ENCODE results near the gene PI16.

PI16 gene

GRCh38 chr6:36962874-36963273, 8.3 kb downstream of the PI16 start:
- Mint-ChIP-seq H3K27me3 (ENCODE audit: low read depth) (peaks cover 13% of the 10 kb centered on the region), H3K4me1 (peaks cover 11% of the 10 kb centered on the region), H3K9me3 (no peaks in the 10 kb centered on the region), H3K4me3 (no peak overlapping the region), H3K36me3 (ENCODE audit: low read depth) (peaks cover 9% of the 10 kb centered on the region), H3K27ac (peak overlapping the region in 1 of 3 experiments; percentile 33)
- no peak for TF ChIP-seq CTCF (IDR thresholded peaks at IDR 0.05; ENCODE audit: unreplicated experiment in 3 of 3)

GRCh38 chr6:36963451-36964290, 9.1 kb downstream of the PI16 start:
- Mint-ChIP-seq H3K36me3 (ENCODE audit: low read depth) (peaks cover 17% of the 10 kb centered on the region), H3K9me3 (no peaks in the 10 kb centered on the region), H3K4me1 (peaks cover 11% of the 10 kb centered on the region), H3K27me3 (ENCODE audit: low read depth) (peaks cover 13% of the 10 kb centered on the region), H3K27ac (no peak overlapping the region), H3K4me3 (no peak overlapping the region)
- TF ChIP-seq CTCF (IDR thresholded peaks at IDR 0.05; ENCODE audit: unreplicated experiment in 3 of 3) = no peak

GRCh38 chr6:36964349-36964748, 9.8 kb downstream of the PI16 start:
- peaks cover 22% of the 10 kb centered on the region for H3K36me3 Mint-ChIP-seq (ENCODE audit: low read depth)
- TF ChIP-seq CTCF (IDR thresholded peaks at IDR 0.05; ENCODE audit: unreplicated experiment in 3 of 3) = no peak
- H3K27ac Mint-ChIP-seq = no peak overlapping the region
- H3K4me3 Mint-ChIP-seq = no peak overlapping the region
- H3K9me3 Mint-ChIP-seq = no peaks in the 10 kb centered on the region
- peaks cover 11% of the 10 kb centered on the region for H3K4me1 Mint-ChIP-seq
- peaks cover 13% of the 10 kb centered on the region for H3K27me3 Mint-ChIP-seq (ENCODE audit: low read depth)

GRCh38 chr6:36964908-36965307, 10.4 kb downstream of the PI16 start:
- peaks cover 11% of the 10 kb centered on the region for H3K4me1 Mint-ChIP-seq
- no peak overlapping the region for H3K4me3 Mint-ChIP-seq
- no peaks in the 10 kb centered on the region for H3K9me3 Mint-ChIP-seq
- no peak for TF ChIP-seq CTCF (IDR thresholded peaks at IDR 0.05; ENCODE audit: unreplicated experiment in 3 of 3)
- peaks cover 13% of the 10 kb centered on the region for H3K27me3 Mint-ChIP-seq (ENCODE audit: low read depth)
- peaks cover 27% of the 10 kb centered on the region for H3K36me3 Mint-ChIP-seq (ENCODE audit: low read depth)
- H3K27ac Mint-ChIP-seq = no peak overlapping the region

- Mint-ChIP-seq H3K27me3 (ENCODE audit: low read depth) (peaks cover 10% of the 10 kb centered on the region), H3K36me3 (ENCODE audit: low read depth) (peaks cover 40% of the 10 kb centered on the region), H3K4me1 (peaks cover 5% of the 10 kb centered on the region), H3K9me3 (no peaks in the 10 kb centered on the region), H3K4me3 (no peak overlapping the region), H3K27ac (no peak overlapping the region)
- no peak for TF ChIP-seq CTCF (IDR thresholded peaks at IDR 0.05; ENCODE audit: unreplicated experiment in 3 of 3)
Observed at GRCh38 chr6:36967301-36967700, 12.8 kb downstream of the PI16 start.

GRCh38 chr6:36967757-36968156, 13.2 kb downstream of the PI16 start:
- Mint-ChIP-seq H3K27me3 (ENCODE audit: low read depth) (peaks cover 8% of the 10 kb centered on the region), H3K36me3 (ENCODE audit: low read depth) (peaks cover 44% of the 10 kb centered on the region), H3K4me1 (peaks cover 5% of the 10 kb centered on the region), H3K9me3 (no peaks in the 10 kb centered on the region), H3K27ac (no peak overlapping the region), H3K4me3 (no peak overlapping the region)
- no peak for TF ChIP-seq CTCF (IDR thresholded peaks at IDR 0.05; ENCODE audit: unreplicated experiment in 3 of 3)
